ENCODE measurements around the gene HTRA3.

DNA sequence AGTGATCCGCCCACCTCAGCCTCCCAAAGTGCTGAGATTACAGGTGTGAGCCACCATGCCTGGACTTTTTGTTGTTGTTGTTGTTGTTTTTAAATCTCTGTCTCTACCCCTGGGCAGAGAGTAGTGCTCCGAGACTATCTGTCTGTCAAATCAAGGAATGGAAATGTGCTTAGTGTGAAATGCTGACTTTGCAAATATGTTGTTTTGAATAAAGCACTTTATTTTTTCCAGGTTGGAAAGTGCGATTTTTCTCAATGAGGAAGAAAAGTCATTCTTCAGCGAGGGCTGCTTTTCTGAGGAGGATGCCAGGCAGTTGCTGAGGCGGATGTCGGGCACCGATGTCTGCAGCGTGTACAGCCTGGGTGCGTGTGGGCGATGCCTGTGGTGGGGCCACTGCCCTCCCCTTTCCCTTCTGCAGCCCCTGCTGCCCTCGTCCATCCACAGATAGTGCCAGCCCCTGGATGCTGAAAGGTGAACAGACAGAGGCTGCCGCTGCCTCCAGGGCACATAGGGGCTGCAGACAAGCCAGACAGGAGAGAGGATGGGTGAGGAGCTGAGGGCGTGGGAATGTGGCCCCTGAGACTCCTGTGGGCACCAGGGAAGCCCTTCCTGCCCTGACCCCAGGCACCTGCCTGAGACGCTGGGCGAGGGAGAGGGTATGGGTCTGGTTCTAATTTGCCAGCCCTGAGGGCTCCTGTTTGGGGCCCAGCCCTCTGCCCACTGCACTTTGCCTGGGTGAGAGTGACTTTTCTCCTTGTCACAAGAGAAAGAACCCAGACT is 46.8 kb upstream of the HTRA3 start:
- TF ChIP-seq CTCF (IDR thresholded peaks at IDR 0.05) (no peak), POLR2A (IDR thresholded peaks at IDR 0.05) (no peak)

Data from esophagus squamous epithelium (tissue), 4 donors.